AG04449 (cell line): ENCODE results near the gene PTPA.

ENCODE experiments used
- CTCF ChIA-PET: fragments of 350-600 bp; formaldehyde crosslinking; extraction: SDS; loops from one replicate; lab custom pipeline; 2021; ENCODE audit warnings: antibody characterized with exemption; lab: Yijun Ruan, JAX
- POLR2A ChIA-PET: fragments of 400-600, 350-600 bp; formaldehyde crosslinking; extraction: SDS; loops from one replicate; lab custom pipeline; 2020; ENCODE audit warnings: antibody characterized with exemption, inconsistent platforms; lab: Yijun Ruan, JAX
- DNase-seq: peaks from one replicate; pipeline ENCODE4 v3.0.0-alpha.2; 2010; ENCODE audit warnings: low read depth, low spot score
- H3K4me3 ChIP-seq: 2 replicates; pipeline ENCODE4 v1.5.1; 2011; ENCODE audit warnings: low read depth, mild to moderate bottlenecking, control low read depth, low read length
- TF ChIP-seq, protein P1 (sequence below): IDR thresholded peaks from one replicate; pipeline ENCODE4 v1.5.1; 2011; ENCODE audit warnings: mild to moderate bottlenecking, moderate library complexity, low read length, control low read depth, inconsistent platforms; ENCODE audit not compliant: insufficient read depth; ENCODE audit errors: missing control alignments

The PTPA gene

DNA sequence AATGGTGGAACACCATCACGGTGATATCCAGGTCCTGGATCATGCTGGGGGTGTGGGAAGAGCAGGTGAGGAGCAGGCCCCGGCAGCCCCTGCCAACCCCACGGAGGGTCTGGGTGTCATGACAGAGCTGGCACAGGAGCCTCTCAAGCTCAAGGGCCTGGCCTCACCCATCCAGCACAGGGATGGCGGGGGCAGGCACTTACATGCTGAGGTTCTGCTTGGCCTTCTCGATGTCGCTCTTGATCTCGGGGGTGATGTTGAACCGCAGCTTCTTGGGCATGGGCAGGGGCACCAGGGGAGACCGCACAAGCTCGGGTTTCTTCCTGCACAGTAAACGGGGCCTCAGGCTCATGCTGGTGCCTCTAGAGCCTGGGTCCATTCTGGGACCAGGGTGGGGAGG, 12.9 kb upstream of the PTPA start:
- DNase-seq = no peak
- TF ChIP-seq, protein P1, sequence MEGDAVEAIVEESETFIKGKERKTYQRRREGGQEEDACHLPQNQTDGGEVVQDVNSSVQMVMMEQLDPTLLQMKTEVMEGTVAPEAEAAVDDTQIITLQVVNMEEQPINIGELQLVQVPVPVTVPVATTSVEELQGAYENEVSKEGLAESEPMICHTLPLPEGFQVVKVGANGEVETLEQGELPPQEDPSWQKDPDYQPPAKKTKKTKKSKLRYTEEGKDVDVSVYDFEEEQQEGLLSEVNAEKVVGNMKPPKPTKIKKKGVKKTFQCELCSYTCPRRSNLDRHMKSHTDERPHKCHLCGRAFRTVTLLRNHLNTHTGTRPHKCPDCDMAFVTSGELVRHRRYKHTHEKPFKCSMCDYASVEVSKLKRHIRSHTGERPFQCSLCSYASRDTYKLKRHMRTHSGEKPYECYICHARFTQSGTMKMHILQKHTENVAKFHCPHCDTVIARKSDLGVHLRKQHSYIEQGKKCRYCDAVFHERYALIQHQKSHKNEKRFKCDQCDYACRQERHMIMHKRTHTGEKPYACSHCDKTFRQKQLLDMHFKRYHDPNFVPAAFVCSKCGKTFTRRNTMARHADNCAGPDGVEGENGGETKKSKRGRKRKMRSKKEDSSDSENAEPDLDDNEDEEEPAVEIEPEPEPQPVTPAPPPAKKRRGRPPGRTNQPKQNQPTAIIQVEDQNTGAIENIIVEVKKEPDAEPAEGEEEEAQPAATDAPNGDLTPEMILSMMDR = no peak
- H3K4me3 ChIP-seq = no peak overlapping the region
- ChIA-PET CTCF (interaction anchor here (1.7 to 2.1 kb wide), 2 partner anchors 33 to 526 kb away, joined by 5 to 6 read pairs; no protein-coding TSS in a partner anchor), POLR2A (no interaction called here)

DNA sequence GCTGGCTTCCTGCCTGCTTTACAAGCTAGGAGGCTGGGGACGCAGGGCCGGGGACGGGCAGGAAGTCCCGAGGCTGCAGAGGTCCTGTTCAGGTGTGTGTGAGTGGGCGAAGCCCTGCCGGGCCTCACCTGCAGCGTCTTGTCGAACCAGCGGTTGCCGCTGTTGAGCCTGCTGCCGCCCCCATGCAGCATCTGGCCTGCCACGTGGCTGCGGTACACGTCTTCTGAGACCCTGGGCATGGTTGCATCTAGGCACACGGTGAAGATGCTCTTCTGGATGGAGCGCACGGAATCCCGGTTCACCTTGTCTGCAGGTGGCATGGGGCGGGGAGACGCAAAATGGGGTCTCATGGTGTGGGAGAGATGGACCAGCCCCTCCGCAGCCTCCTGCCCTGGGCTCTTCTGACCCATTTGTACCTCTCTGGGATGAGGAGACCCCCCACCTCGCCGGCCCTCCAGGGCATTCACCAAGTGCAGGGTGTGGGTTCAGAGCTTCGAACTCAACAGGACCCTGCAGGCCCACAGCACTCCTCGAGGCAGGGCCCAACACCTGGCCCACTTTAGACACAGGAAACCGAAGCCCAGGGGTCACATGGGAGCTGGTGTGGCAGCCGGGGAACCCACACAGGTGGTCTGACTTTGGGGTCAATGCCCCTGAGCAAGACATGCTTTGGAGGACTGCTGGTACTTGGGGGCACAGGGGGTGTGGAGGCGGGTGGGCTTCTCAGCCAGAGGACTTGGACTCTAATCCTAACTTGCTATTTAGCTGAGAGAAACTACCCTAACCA, 10.6 kb upstream of the PTPA start:
- ChIA-PET POLR2A (no interaction called here), CTCF (interaction anchor here (1.5 to 1.7 kb wide), 2 partner anchors 10 to 524 kb away, joined by 4 read pairs; no protein-coding TSS in a partner anchor)
- TF ChIP-seq, protein P1 = no peak
- no peak for DNase-seq
- H3K4me3 ChIP-seq = no peak overlapping the region

DNA sequence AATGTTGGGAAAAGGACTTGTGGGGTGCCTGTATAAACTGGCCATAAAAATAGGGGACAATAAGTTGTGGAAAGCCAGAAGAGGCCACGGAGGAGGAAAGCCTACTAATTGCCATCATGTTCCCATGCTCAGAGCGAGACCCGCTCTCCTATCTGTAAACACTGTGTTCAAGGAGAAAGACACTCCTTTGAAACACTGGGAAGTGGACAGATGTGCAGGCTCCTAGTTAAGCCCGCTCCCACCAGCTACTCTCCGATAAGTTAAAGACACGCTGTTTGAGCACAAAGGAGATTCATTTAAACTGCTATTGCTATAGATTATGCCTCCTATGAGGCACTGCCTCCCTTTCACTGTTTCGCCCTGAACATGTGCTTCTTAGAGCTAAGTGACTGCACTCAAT, 9.9 kb upstream of the PTPA start:
- no peak overlapping the region for H3K4me3 ChIP-seq
- CTCF ChIA-PET = interaction anchor here (0.7 to 1.7 kb wide), 2 partner anchors 10 to 523 kb away, joined by 3 to 4 read pairs; no protein-coding TSS in a partner anchor
- DNase-seq = no peak
- POLR2A ChIA-PET = no interaction called here
- TF ChIP-seq, protein P1 = no peak

DNA sequence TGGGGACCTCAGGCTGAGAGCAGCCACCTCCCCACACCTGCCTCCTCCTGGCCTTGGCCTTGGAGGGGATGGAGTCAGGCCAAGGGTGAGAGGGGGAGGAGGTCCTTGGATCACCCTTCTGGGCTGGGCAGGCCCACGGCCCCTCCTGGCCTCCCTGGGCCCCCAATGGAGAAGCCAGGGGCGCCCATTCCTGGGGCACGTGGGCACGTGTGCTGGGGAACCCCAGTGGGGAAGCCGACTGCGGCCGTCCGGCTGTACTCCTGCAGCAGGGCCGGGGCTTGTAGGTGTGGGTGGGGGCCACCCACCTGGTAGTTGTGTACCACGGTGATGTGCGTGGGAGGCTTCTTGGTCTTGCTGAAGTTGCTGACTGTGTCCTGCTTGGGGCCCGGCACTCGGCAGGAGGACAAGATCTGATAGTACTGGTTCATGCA, 9.1 kb upstream of the PTPA start:
- no peak overlapping the region for H3K4me3 ChIP-seq
- DNase-seq = no peak
- POLR2A ChIA-PET = no interaction called here
- CTCF ChIA-PET = interaction anchor here (0.7 to 1.9 kb wide), 3 partner anchors 8 to 522 kb away, joined by 3 to 5 read pairs (median 4); no protein-coding TSS in a partner anchor
- TF ChIP-seq, protein P1 = no peak

DNA sequence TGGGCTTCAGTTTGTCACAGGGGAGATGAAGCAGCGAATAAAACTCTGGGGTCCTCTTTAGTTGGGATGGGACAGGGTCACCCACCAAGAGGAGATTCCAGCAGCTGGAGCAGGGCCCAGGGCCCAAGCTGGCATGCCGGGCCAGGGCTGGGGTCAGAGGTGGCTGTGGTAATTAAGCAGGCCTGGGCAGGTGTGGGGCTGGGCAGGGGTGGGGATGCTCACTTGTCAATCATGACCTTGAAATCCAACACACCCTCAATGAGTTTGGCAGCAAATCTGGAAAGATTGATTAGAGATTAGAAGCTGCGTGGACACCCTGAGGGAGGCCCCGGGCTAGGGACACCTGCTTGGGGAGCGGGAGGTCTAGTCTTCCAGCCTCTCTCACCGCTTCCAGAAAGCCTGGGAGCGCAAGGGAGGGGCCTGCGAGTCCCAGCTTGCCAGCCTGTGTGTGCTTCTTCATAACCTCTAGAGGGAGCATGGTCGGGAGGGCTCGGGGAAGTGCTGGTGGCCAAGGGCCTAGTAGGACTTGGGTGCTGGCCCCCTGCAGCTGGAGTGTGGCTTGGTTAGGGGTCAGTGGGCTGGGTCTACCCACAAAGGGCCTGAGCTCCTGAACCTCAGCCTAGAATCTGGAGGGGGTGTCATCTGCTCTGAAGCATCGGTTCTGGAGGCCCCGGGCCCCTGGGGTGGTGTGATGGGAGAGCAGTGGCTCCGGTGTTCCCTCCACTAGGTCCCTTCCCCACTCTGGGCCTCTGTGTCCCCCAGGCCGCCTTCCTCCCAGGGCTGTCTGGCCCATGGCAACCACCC, 8.2 kb upstream of the PTPA start:
- H3K4me3 ChIP-seq = no peak overlapping the region
- ChIA-PET CTCF (interaction anchor here (0.7 to 1.9 kb wide), 7 partner anchors 8 to 522 kb away, joined by 3 to 11 read pairs (median 4); partner anchors contain the start of gene DOLPP1), POLR2A (no interaction called here)
- no peak for DNase-seq
- TF ChIP-seq, protein P1 = peak; percentile 75
